Nephron progenitor cell (in vitro differentiated cells): ENCODE measurements around the gene ZBTB22.
"Not testable (repeated sequence)": the region's sequence is repeated elsewhere in the genome, so short reads cannot be mapped to it uniquely, and the experiment has no call there.

Experiments
- DNase-seq: peaks from one replicate; pipeline ENCODE4 v3.0.0; 2021
- H3K27ac Mint-ChIP-seq: 2 replicates; pipeline ENCODE4 v1.8.0; 2021; ENCODE audit warnings: mild to moderate bottlenecking, moderate library complexity, mixed read lengths
- H3K27me3 Mint-ChIP-seq: 2 replicates; pipeline ENCODE4 v1.8.0; 2021; ENCODE audit warnings: mild to moderate bottlenecking, low read depth, mixed read lengths; ENCODE audit not compliant: poor library complexity
- H3K36me3 Mint-ChIP-seq: 2 replicates; pipeline ENCODE4 v1.8.0; 2021; ENCODE audit warnings: low read depth, mixed read lengths
- H3K4me1 Mint-ChIP-seq: 2 replicates; pipeline ENCODE4 v1.8.0; 2021; ENCODE audit warnings: mixed read lengths
- H3K4me3 Mint-ChIP-seq: 2 replicates; pipeline ENCODE4 v1.8.0; 2021; ENCODE audit warnings: mild to moderate bottlenecking, moderate library complexity, mixed read lengths
- H3K9me3 Mint-ChIP-seq: 2 replicates; pipeline ENCODE4 v1.8.0; 2021; ENCODE audit warnings: mild to moderate bottlenecking, moderate library complexity, mixed read lengths
- CTCF ChIP-seq: fragments of 200-600 bp; sonication (generic); IDR thresholded peaks from 2 replicates; pipeline ENCODE4 v1.5.0; 2021; ENCODE audit warnings: antibody characterized with exemption

The ZBTB22 gene, protein sequence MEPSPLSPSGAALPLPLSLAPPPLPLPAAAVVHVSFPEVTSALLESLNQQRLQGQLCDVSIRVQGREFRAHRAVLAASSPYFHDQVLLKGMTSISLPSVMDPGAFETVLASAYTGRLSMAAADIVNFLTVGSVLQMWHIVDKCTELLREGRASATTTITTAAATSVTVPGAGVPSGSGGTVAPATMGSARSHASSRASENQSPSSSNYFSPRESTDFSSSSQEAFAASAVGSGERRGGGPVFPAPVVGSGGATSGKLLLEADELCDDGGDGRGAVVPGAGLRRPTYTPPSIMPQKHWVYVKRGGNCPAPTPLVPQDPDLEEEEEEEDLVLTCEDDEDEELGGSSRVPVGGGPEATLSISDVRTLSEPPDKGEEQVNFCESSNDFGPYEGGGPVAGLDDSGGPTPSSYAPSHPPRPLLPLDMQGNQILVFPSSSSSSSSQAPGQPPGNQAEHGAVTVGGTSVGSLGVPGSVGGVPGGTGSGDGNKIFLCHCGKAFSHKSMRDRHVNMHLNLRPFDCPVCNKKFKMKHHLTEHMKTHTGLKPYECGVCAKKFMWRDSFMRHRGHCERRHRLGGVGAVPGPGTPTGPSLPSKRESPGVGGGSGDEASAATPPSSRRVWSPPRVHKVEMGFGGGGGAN

DNA sequence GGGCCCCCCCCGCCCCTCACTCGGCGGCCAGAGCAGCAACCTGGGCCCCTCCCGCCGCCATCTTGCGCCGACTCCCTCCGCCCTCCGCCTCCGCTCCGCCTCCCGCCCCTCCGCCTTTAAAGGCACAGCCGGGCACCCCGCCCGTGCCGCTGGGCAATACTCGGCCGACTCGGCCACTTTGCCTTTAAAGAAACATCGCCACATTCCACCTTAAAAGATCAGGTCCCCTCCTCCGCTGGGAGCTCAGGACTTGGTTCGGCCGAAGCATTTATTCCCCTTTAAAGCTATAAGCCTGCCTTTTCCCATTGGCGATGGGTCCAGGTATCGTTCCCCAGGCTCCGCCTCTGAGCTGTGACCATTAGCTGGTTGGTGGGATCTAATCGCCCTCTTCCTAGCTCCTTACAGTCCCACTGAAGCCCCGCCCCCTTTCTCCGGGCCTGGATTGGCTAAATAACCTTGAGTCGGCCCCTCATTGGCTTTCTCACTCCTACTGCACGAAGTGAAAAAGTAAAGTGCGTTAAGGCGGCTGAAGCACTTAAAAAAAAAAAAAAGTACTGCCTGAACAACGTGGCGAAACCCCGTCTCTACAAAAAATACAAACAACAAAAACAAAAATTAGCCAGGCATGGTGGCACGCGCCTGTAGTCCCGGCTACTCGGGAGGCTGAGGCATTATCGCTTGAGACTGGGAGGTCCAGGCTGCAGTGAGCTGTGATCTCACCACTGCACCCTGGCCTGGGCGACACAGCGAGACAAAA, at the start of gene ZBTB22:
Gene ZBTB22, minus strand, starts transcription at position 76 of the 757 bp plus-strand sequence. CDS start 828 bp downstream, outside the sequence.
- peak; percentile 99 for DNase-seq
- peak within 1 kb of the TSS; percentile 96 for H3K4me3 Mint-ChIP-seq

GRCh38 chr6:33367009-33367714, 49.6 kb upstream of the ZBTB22 start:
- Mint-ChIP-seq H3K36me3 (no peaks in the 10 kb centered on the region), H3K27ac (peak overlapping the region; percentile 69), H3K27me3 (peaks cover 4% of the 10 kb centered on the region), H3K9me3 (no peaks in the 10 kb centered on the region), H3K4me3 (no peak overlapping the region), H3K4me1 (peaks cover 36% of the 10 kb centered on the region)
- no peak for DNase-seq
- no peak for TF ChIP-seq CTCF

More for the DNA sequence above, at the start of gene ZBTB22:
- no peak for TF ChIP-seq CTCF
- Mint-ChIP-seq H3K36me3 (peaks cover 28% of the 10 kb centered on the region), H3K27me3 (peaks cover 27% of the 10 kb centered on the region), H3K27ac (peak within 1 kb of the TSS; percentile 97), H3K9me3 (no peaks in the 10 kb centered on the region), H3K4me1 (peaks cover 94% of the 10 kb centered on the region)

DNA sequence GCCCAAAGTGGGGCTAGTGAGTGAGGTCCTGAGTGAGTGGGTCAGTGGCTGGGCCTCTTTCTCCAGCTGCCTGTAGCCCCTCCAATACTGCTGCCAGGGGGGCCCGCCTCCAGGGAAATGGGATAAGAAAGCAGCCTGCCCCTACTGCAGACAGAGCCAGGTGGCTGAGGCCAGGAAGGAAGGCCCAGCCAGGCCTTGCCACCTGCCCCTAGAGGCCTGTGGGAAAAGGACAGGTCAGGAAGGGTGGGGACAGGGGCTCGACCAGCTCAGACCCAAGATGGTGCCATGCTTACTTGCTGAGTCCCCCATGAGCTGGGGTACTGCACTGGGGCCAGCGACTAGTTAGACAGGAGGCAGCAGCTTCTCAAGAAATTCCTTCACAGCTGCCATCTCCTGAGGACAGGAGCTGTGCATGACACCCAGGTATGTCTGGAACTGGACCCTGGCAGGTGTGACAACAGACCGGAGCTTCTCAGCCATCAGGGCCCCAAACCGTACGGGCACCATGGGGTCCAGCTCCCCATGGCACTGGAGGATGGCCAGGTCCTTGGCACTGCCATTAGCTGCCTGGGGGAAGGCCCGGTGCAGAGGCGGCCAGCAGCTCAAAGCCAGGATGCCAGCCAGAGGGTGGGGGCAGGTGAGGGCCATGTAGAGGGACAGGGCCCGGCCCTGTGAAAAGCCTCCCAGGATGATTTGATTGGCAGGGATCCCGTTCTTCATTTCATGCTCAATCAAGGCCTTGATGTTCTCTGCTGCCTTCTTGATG, 47.8 kb upstream of the ZBTB22 start:
- peaks cover 32% of the 10 kb centered on the region for H3K4me1 Mint-ChIP-seq
- H3K36me3 Mint-ChIP-seq, H3K27me3 Mint-ChIP-seq, H3K4me3 Mint-ChIP-seq, DNase-seq, H3K9me3 Mint-ChIP-seq: not testable (repeated sequence)
- H3K27ac Mint-ChIP-seq: peak overlapping the region; percentile 93

- peaks cover 32% of the 10 kb centered on the region for H3K4me1 Mint-ChIP-seq
These were observed 47.1 kb upstream of the ZBTB22 start for GRCh38 chr6:33364475-33365205.

GRCh38 chr6:33363486-33363885, 45.9 kb upstream of the ZBTB22 start:
- not testable (repeated sequence) for H3K9me3 Mint-ChIP-seq, DNase-seq, H3K4me3 Mint-ChIP-seq, H3K36me3 Mint-ChIP-seq, H3K27me3 Mint-ChIP-seq
- peaks cover 32% of the 10 kb centered on the region for H3K4me1 Mint-ChIP-seq
- peak overlapping the region; percentile 53 for H3K27ac Mint-ChIP-seq

More at GRCh38 chr6:33364475-33365205, 47.1 kb upstream of the ZBTB22 start:
- DNase-seq: peak; percentile 41
- not testable (repeated sequence) for H3K9me3 Mint-ChIP-seq, H3K36me3 Mint-ChIP-seq, H3K27me3 Mint-ChIP-seq
- Mint-ChIP-seq H3K27ac (peak overlapping the region; percentile 93), H3K4me3 (peak overlapping the region; percentile 70)

DNA sequence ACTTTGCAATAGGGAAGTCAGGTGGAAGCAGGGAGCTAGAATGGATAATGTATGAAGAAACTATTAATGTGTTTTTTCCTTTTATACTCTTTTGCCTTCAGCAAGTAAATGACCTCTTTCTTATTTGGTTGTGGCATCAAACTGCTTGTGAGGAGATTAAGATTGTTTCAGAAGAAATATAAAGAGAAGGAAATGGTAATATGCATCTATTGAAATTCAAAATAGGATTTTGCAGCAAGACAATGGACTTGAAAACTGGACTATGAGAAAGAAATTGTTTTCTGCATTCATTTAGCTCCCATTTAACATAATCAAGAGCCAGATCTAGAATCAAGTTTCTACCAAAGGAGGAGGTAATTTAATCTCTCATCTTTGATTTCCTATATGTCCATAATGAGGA, 41.8 kb upstream of the ZBTB22 start:
- DNase-seq: no peak
- Mint-ChIP-seq H3K4me1 (peaks cover 24% of the 10 kb centered on the region), H3K9me3 (no peaks in the 10 kb centered on the region), H3K36me3 (no peaks in the 10 kb centered on the region), H3K27ac (no peak overlapping the region), H3K4me3 (no peak overlapping the region), H3K27me3 (peaks cover 4% of the 10 kb centered on the region)
- no peak for TF ChIP-seq CTCF

- H3K4me3 Mint-ChIP-seq, H3K9me3 Mint-ChIP-seq, H3K27ac Mint-ChIP-seq, DNase-seq, H3K36me3 Mint-ChIP-seq, H3K27me3 Mint-ChIP-seq: not testable (repeated sequence)
- H3K4me1 Mint-ChIP-seq: peaks cover 16% of the 10 kb centered on the region
These were observed 39.8 kb upstream of the ZBTB22 start for GRCh38 chr6:33357160-33357871.
